IMR-90 (cell line): ENCODE data around the gene SCGB3A2. TPM values are rescaled to one million over a fixed set of nuclear protein-coding genes. Genes with fewer than 3 reads are reported as not detected.

ENCODE experiments used
- ATAC-seq: fragments of 200-7000 bp; cut with Tn5 transposase; 2 replicates; pipeline ENCODE4 v1.9.1; 2020; ENCODE audit warnings: low read depth, mild to moderate bottlenecking, moderate library complexity
- BruUV-seq: library from RNA; stranded (reverse); fragments of 400-500 nt; replicated peaks from 2 replicates; lab custom pipeline; 2021; lab: Mats Ljungman, UMichigan
- CTCF ChIA-PET: fragments of 300-600 bp; formaldehyde crosslinking; extraction: SDS; loops from one replicate; lab custom pipeline; 2021; ENCODE audit warnings: antibody characterized with exemption; lab: Yijun Ruan, JAX
- POLR2A ChIA-PET: fragments of 300-600 bp; sonication (Branson Sonifier 250); formaldehyde crosslinking; loops from one replicate; lab custom pipeline; 2022; ENCODE audit warnings: antibody characterized with exemption; ENCODE audit not compliant: unreplicated experiment; lab: Charles Lee
- DNase-seq: peaks from one replicate; pipeline ENCODE4 v3.0.0; 2013
- H2AFZ ChIP-seq: replicated peaks from 2 replicates; pipeline ENCODE3; 2013; ENCODE audit warnings: low read length, mild to moderate bottlenecking; ENCODE audit not compliant: poor library complexity
- H2AK5ac ChIP-seq: 2 replicates; pipeline ENCODE4 v1.6.1; 2013; ENCODE audit warnings: low read depth, low read length, inconsistent platforms
- H2AK9ac ChIP-seq: replicated peaks from 2 replicates; pipeline ENCODE3; 2013; ENCODE audit warnings: mild to moderate bottlenecking, low read depth, low read length, moderate library complexity; ENCODE audit not compliant: poor library complexity
- H2BK120ac ChIP-seq: 2 replicates; pipeline ENCODE4 v1.6.1; 2013; ENCODE audit warnings: low read depth, low read length, inconsistent platforms
- H2BK15ac ChIP-seq: 3 replicates; pipeline ENCODE4 v1.6.1; 2013; ENCODE audit warnings: low read depth, low read length, inconsistent platforms
- H2BK20ac ChIP-seq: 2 replicates; pipeline ENCODE4 v1.6.1; 2013; ENCODE audit warnings: low read depth, mild to moderate bottlenecking, inconsistent platforms, low read length, moderate library complexity
- H2BK5ac ChIP-seq: 2 replicates; pipeline ENCODE4 v1.6.1; 2013; ENCODE audit warnings: mild to moderate bottlenecking, low read depth, low read length, inconsistent platforms; ENCODE audit not compliant: poor library complexity, severe bottlenecking
- H3K14ac ChIP-seq: replicated peaks from 2 replicates; pipeline ENCODE4 v1.6.1; 2013; ENCODE audit warnings: low read depth, low read length, inconsistent platforms
- H3K18ac ChIP-seq: 2 replicates; pipeline ENCODE4 v1.6.1; 2013; ENCODE audit warnings: low read depth, low read length, control low read depth
- H3K23ac ChIP-seq: 2 replicates; pipeline ENCODE4 v1.6.1; 2013; ENCODE audit warnings: low read depth, low read length, inconsistent platforms
- H3K27ac ChIP-seq: 2 replicates; pipeline ENCODE4 v1.5.1; 2013; ENCODE audit warnings: mild to moderate bottlenecking, control low read depth, low read length; ENCODE audit not compliant: insufficient read depth
- H3K27me3 ChIP-seq: 2 replicates; pipeline ENCODE4 v1.6.1; 2013; ENCODE audit warnings: low read length; ENCODE audit not compliant: control insufficient read depth, insufficient read depth
- H3K36me3 ChIP-seq: 2 replicates; pipeline ENCODE4 v1.6.1; 2013; ENCODE audit warnings: low read length, mixed read lengths; ENCODE audit not compliant: control insufficient read depth, insufficient read depth
- H3K4ac ChIP-seq: 2 replicates; pipeline ENCODE4 v1.6.1; 2013; ENCODE audit warnings: low read depth, low read length, inconsistent platforms
- H3K4me1 ChIP-seq: 2 replicates; pipeline ENCODE4 v1.6.1; 2013; ENCODE audit warnings: low read length, mixed read lengths; ENCODE audit not compliant: control insufficient read depth, insufficient read depth
- H3K4me2 ChIP-seq: 2 replicates; pipeline ENCODE4 v1.6.1; 2013; ENCODE audit warnings: low read depth, mild to moderate bottlenecking, control low read depth, low read length, moderate library complexity
- H3K4me3 ChIP-seq: 2 replicates; pipeline ENCODE4 v1.5.1; 2013; ENCODE audit warnings: low read depth, mild to moderate bottlenecking, control low read depth, low read length, moderate library complexity; ENCODE audit not compliant: insufficient read depth
- H3K56ac ChIP-seq: 2 replicates; pipeline ENCODE4 v1.6.1; 2013; ENCODE audit warnings: low read length, inconsistent platforms; ENCODE audit not compliant: insufficient read depth; ENCODE audit errors: extremely low read depth
- H3K79me1 ChIP-seq, 2 experiments: 2 replicates each; pipeline ENCODE4 v1.6.1; 2013; ENCODE audit warnings: low read length in 2 of 2, inconsistent platforms in 1 of 2, low read depth in 1 of 2
- H3K9ac ChIP-seq: 2 replicates; pipeline ENCODE4 v1.6.1; 2013; ENCODE audit warnings: low read depth, low read length, control low read depth
- H3K9me1 ChIP-seq: 2 replicates; pipeline ENCODE4 v1.6.1; 2013; ENCODE audit warnings: low read length, inconsistent platforms; ENCODE audit not compliant: insufficient read depth
- H3K9me3 ChIP-seq: 2 replicates; pipeline ENCODE4 v1.6.1; 2013; ENCODE audit warnings: low read length; ENCODE audit not compliant: control insufficient read depth, insufficient read depth
- H4K20me1 ChIP-seq: 2 replicates; pipeline ENCODE4 v1.6.1; 2013; ENCODE audit warnings: low read length, inconsistent platforms; ENCODE audit not compliant: insufficient read depth
- H4K5ac ChIP-seq: 2 replicates; pipeline ENCODE4 v1.6.1; 2013; ENCODE audit warnings: mild to moderate bottlenecking, low read depth, low read length, control low read depth
- H4K8ac ChIP-seq, 2 experiments: 2 replicates each; pipeline ENCODE4 v1.6.1; 2013; ENCODE audit warnings: low read depth in 2 of 2, low read length in 2 of 2, control low read depth in 1 of 2, inconsistent platforms in 1 of 2
- H4K91ac ChIP-seq: 2 replicates; pipeline ENCODE4 v1.6.1; 2013; ENCODE audit warnings: low read depth, low read length, inconsistent platforms; ENCODE audit not compliant: insufficient read depth
- CEBPB ChIP-seq: IDR thresholded peaks from 2 replicates; pipeline ENCODE4 v1.6.1; 2012; ENCODE audit warnings: low read depth, low read length, improper control_type of control experiment
- CHD1 ChIP-seq: IDR thresholded peaks from 2 replicates; pipeline ENCODE4 v1.6.1; 2012; ENCODE audit warnings: low read depth, low read length, improper control_type of control experiment
- FOS ChIP-seq: fragments of 150-350 bp; IDR thresholded peaks from 2 replicates; pipeline ENCODE4 v1.6.1; 2016; ENCODE audit warnings: low read depth, low read length
- MAFK ChIP-seq: IDR thresholded peaks from 2 replicates; pipeline ENCODE4 v1.6.1; 2012; ENCODE audit warnings: low read depth, low read length, improper control_type of control experiment
- MAZ ChIP-seq: IDR thresholded peaks from 2 replicates; pipeline ENCODE4 v1.6.1; 2012; ENCODE audit warnings: low read depth, mild to moderate bottlenecking, low read length, improper control_type of control experiment, moderate library complexity, borderline replicate concordance
- MXI1 ChIP-seq: IDR thresholded peaks from 2 replicates; pipeline ENCODE4 v1.6.1; 2012; ENCODE audit warnings: low read depth, mild to moderate bottlenecking, low read length, moderate library complexity, borderline replicate concordance
- NFE2L2 ChIP-seq: fragments of 150-350 bp; IDR thresholded peaks from 2 replicates; pipeline ENCODE4 v1.6.1; 2016; ENCODE audit warnings: low read depth, mild to moderate bottlenecking, low read length
- POLR2A ChIP-seq: IDR thresholded peaks from 2 replicates; pipeline ENCODE4 v1.6.1; 2012; ENCODE audit warnings: mild to moderate bottlenecking, low read depth, low read length
- RAD21 ChIP-seq: IDR thresholded peaks from 2 replicates; pipeline ENCODE4 v1.6.1; 2012; ENCODE audit warnings: low read length, improper control_type of control experiment
- RCOR1 ChIP-seq: IDR thresholded peaks from 2 replicates; pipeline ENCODE4 v1.6.1; 2012; ENCODE audit warnings: mild to moderate bottlenecking, low read length, improper control_type of control experiment; ENCODE audit not compliant: insufficient replicate concordance
- RFX5 ChIP-seq: IDR thresholded peaks from 2 replicates; pipeline ENCODE4 v1.8.0; 2012; ENCODE audit warnings: low read depth, mild to moderate bottlenecking, low read length, moderate library complexity
- SMC3 ChIP-seq: fragments of 150-350 bp; IDR thresholded peaks from 2 replicates; pipeline ENCODE4 v1.6.1; 2016; ENCODE audit warnings: low read depth, mild to moderate bottlenecking, antibody characterized with exemption, low read length, moderate library complexity
- WGBS, 2 experiments: methylation state at CpG; one replicate each; pipeline versions ENCODE4 v1.1.5 to v1.1.7; 2013; ENCODE audit warnings: missing lambda C conversion rate in 2 of 2; ENCODE audit not compliant: insufficient read length in 1 of 2; ENCODE audit errors: extremely low coverage in 2 of 2; 5-methylcytosine and 5-hydroxymethylcytosine counted together
- dilution Hi-C: fragments of 300-500 bp; cut with HindIII; formaldehyde crosslinking; loops from one replicate; pipeline ENCODE4 v1.14.3; 2018; ENCODE audit warnings: low sequenced_read_pairs; ENCODE audit not compliant: unreplicated experiment
- in situ Hi-C: fragments of 300-500 bp; cut with MboI; formaldehyde crosslinking; loops from 3 replicates; pipeline ENCODE4 v1.14.3; 2019; ENCODE audit warnings: low sequenced_read_pairs, inconsistent platforms, mixed read lengths
- intact Hi-C: fragments of 100-400 bp; cut with micrococcal nuclease; formaldehyde crosslinking; loops from 2 replicates; pipeline ENCODE4 v1.10.0; 2022
- polyA plus RNA-seq, 3 experiments: library from polyadenylated mRNA; depleted of rRNA; stranded (reverse); fragments of >200 nt; gene quantifications; 2 replicates each; pipeline ENCODE4 v1.2.3, GENCODE V29; 2012; ENCODE audit warnings: low replicate concordance in 1 of 3
- total RNA-seq: library from RNA; depleted of rRNA; stranded (reverse); fragments of >200 nt; gene quantifications from 2 replicates; pipeline ENCODE4 v1.2.3, GENCODE V29; 2012
- TF ChIP-seq, protein P1 (sequence below): conservative IDR thresholded peaks from 2 replicates; pipeline ENCODE4 v1.5.1; 2012; ENCODE audit warnings: mild to moderate bottlenecking, low read depth, low read length, improper control_type of control experiment
- TF ChIP-seq, protein P2 (sequence below): fragments of 150-350 bp; IDR thresholded peaks from 2 replicates; pipeline ENCODE4 v1.6.1; 2016; ENCODE audit warnings: low read depth, mild to moderate bottlenecking, low read length, moderate library complexity, borderline replicate concordance

Gene SCGB3A2
- total and polyA plus RNA-seq, 2 of the 4 experiments (the other 2 are of a cell fraction) = not detected

GRCh38 chr5:147887930-147888329 is 9.4 kb downstream of the SCGB3A2 start:
- H2AFZ ChIP-seq = no peak overlapping the region
- POLR2A ChIA-PET = no interaction called here
- no peak overlapping the region for H3K4me3 ChIP-seq
- no peak overlapping the region for H4K91ac ChIP-seq
- no peaks in the 10 kb centered on the region for H3K79me1 ChIP-seq
- H2BK20ac ChIP-seq = no peak overlapping the region
- H3K4me1 ChIP-seq = 0 out of 2 replicates have a peak, but pooled peaks cover 2% of the 10 kb centered on the region
- H3K4ac ChIP-seq = no peak overlapping the region
- no peaks in the 10 kb centered on the region for H3K36me3 ChIP-seq
- in situ Hi-C loops (no loop called here), dilution Hi-C loops (no loop called here), intact Hi-C loops (loop anchor here (1.0 to 10.0 kb wide), 2 partner anchors 47 to 237 kb away; no protein-coding TSS in a partner anchor)
- H2AK5ac ChIP-seq = no peak overlapping the region
- H4K8ac ChIP-seq = no peak overlapping the region
- H4K20me1 ChIP-seq = no peaks in the 10 kb centered on the region
- no peak overlapping the region for H2BK120ac ChIP-seq
- H3K56ac ChIP-seq = no peak overlapping the region
- TF ChIP-seq RFX5 (no peak), CEBPB (no peak), SMC3 (no peak), MAFK (no peak), CHD1 (no peak), RCOR1 (no peak), NFE2L2 (no peak), POLR2A (no peak), FOS (no peak), MXI1 (no peak), MAZ (no peak), RAD21 (no peak)
- TF ChIP-seq, protein P1, sequence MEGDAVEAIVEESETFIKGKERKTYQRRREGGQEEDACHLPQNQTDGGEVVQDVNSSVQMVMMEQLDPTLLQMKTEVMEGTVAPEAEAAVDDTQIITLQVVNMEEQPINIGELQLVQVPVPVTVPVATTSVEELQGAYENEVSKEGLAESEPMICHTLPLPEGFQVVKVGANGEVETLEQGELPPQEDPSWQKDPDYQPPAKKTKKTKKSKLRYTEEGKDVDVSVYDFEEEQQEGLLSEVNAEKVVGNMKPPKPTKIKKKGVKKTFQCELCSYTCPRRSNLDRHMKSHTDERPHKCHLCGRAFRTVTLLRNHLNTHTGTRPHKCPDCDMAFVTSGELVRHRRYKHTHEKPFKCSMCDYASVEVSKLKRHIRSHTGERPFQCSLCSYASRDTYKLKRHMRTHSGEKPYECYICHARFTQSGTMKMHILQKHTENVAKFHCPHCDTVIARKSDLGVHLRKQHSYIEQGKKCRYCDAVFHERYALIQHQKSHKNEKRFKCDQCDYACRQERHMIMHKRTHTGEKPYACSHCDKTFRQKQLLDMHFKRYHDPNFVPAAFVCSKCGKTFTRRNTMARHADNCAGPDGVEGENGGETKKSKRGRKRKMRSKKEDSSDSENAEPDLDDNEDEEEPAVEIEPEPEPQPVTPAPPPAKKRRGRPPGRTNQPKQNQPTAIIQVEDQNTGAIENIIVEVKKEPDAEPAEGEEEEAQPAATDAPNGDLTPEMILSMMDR = no peak
- TF ChIP-seq, protein P2, sequence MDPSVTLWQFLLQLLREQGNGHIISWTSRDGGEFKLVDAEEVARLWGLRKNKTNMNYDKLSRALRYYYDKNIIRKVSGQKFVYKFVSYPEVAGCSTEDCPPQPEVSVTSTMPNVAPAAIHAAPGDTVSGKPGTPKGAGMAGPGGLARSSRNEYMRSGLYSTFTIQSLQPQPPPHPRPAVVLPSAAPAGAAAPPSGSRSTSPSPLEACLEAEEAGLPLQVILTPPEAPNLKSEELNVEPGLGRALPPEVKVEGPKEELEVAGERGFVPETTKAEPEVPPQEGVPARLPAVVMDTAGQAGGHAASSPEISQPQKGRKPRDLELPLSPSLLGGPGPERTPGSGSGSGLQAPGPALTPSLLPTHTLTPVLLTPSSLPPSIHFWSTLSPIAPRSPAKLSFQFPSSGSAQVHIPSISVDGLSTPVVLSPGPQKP = no peak
- CTCF ChIA-PET = interaction anchor here (1.0 kb wide), 1 partner anchor 9 kb away, joined by 3 read pairs; the partner anchor contains the start of gene SCGB3A2
- H3K9me1 ChIP-seq = no peaks in the 10 kb centered on the region
- BruUV-seq = no TSS peak
- DNase-seq (peak; percentile 36), ATAC-seq (no peak)
- H2BK15ac ChIP-seq = no peak overlapping the region
- WGBS, 2 experiments = 10% methylated on average over 2 of the region's 2 CpGs; no CpG with 5 or more reads in 1 of the 2 experiments
- H3K9me3 ChIP-seq = no peaks in the 10 kb centered on the region
- H3K14ac ChIP-seq = no peak overlapping the region
- no peak overlapping the region for H4K5ac ChIP-seq
- H3K27ac ChIP-seq = no peak overlapping the region
- no peak overlapping the region for H3K4me2 ChIP-seq
- no peak overlapping the region for H3K23ac ChIP-seq
- H3K27me3 ChIP-seq = no peaks in the 10 kb centered on the region
- H3K18ac ChIP-seq = no peak overlapping the region
- H3K9ac ChIP-seq = no peak overlapping the region
- H2AK9ac ChIP-seq = no peak overlapping the region
- no peak overlapping the region for H2BK5ac ChIP-seq
